Dedifferentiated amniotic fluid mesenchymal stem cell (primary cell): Measurements from ENCODE around the gene CFAP97D1.

Experiments
- DNase-seq: peaks from one replicate; pipeline ENCODE4 v3.0.0-alpha.2; 2016; ENCODE audit errors: extremely low spot score

Gene CFAP97D1

DNA sequence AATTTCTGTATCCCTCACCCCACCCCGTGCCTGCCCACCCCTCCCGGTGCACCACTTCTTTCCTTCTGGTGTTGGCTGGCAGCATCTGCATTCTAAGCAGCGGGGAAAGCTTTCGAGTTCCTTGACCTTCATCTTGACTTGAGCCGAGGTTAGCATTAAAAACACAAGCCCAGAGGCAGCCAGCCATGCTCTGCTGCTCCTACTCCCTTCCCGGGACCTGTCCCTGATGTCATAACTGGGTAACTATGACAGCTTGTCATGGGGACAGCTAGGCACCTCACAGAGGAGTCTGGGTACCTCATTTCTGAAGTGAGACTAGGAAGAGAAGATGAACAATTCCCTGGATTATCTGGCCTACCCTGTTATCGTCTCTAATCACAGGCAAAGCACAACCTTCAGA, at the start of gene CFAP97D1:
Gene CFAP97D1, plus strand, starts transcription at position 301 of the 400 bp plus-strand sequence. Its CDS starts 28 bp downstream, at position 329.
- DNase-seq = no peak

DNA sequence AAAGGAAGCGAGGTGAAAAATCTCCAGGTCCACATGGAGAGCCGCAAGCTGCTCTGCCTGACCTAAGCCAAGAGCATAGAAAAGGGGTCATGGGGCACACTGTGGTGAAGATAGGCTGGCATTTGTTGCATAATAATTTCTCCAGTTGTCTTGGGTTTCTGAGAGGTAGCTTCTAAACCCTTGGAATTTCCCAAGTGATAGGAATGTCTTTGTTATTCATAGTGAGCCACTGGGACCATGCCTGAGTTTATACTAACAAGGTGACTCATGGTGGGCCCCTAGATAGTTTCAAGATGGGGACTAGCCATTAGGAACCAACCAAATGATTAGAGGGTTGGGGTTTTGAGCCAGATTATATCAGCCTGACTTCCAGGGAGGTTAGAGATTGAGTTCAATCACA, 47.3 kb upstream of the CFAP97D1 start:
- no peak for DNase-seq

GRCh38 chr17:43733956-43734355, 46.3 kb upstream of the CFAP97D1 start:
- no peak for DNase-seq

DNA sequence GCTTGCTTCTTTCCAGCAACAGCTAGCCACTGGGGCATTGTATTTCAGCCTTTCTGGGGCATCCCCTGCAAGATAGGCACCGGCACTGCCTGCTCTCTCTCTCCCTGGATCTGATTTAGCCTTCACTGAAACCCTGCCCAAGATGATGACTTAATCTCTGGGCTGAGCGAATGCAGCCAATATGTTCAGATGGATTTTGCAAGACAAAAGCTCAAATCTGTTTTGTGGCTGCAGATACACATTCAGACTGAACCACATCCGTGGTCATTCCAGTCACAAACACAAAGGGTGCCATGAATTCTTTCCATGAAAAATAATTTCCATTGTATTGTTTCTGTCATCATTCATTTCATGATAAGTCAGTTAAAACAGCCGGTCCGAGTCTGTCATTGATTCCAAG, 45.9 kb upstream of the CFAP97D1 start:
- DNase-seq = peak; percentile 67

DNA sequence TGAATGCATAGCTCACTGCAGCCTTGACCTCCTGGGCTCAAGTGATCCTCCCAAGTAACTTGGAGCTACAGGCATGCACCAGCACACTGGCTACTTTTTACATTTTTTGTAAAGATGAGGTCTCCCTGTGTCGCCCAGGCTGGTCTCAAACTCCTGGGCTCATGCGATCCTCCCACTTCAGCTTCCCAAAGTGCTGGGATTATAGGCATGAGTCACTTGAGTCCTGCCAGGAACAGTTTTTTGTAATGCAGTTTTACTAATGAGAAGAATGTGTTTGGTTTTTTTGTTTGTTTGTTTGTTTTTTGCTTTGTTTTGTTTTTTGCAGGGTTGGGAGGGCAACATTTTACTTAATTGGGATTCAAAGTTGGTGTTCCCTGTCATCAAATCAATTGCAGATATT, 43.8 kb upstream of the CFAP97D1 start:
- no peak for DNase-seq

DNA sequence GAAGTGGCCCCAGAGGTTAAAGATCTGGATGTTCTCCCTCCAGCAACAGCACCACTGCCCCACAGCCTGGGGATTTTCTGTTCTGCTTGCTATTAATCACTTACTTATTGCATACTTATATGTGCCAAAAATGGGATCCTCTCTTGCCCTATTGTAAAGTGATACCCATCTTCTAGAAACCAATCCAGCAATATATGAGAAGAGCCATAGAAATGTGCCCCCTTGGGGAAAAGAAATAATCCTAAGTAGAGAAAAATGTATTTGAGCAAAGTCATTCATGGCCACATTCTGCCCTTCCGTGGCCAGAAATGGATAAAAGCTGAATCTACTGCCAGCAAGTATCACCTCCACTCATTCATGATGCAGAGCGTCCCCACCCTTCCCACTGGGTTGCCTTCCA, 42.5 kb upstream of the CFAP97D1 start:
- DNase-seq = no peak

- DNase-seq = no peak
Measured at GRCh38 chr17:43740541-43740940, 39.7 kb upstream of the CFAP97D1 start.

- DNase-seq = no peak
Measured at GRCh38 chr17:43741636-43742035, 38.6 kb upstream of the CFAP97D1 start.

DNA sequence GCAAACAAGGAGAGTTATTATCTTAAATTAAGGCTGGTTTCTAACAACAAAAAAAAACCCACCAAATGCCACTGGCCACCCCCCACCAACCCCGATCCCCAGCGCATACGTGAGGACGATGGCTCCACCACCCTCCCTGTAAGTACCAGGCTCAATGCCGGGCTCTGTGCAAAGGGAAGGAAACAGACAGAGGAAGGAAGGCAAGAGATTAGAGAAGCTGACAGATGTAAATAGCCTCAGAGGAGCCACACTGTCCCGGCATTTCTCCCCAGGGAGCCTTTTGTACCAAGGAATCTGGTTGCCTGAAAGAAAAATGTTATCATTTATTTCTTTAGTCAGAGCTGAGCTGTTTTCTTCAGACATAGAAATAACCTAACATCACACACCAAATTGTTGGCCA, 34.7 kb upstream of the CFAP97D1 start:
- no peak for DNase-seq

DNA sequence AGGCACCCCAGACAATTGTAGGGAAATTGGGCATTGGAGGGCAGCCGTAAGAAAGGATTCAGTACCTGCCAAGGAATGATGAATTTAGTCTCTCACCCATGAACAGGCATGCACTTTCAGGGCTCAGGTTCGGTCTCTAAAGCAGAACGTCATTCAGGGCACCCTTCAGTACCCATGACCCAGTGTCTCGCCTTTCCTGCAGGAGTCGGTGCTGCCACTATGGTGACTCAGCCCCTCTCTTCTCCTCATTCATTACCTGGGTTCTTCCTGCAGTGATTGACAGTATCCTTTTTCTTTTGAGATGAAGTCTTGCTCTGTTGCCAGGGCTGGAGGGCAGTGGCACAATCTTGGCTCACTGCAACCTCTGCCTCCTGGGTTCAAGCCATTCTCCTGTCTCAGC, 30.1 kb upstream of the CFAP97D1 start:
- no peak for DNase-seq

DNA sequence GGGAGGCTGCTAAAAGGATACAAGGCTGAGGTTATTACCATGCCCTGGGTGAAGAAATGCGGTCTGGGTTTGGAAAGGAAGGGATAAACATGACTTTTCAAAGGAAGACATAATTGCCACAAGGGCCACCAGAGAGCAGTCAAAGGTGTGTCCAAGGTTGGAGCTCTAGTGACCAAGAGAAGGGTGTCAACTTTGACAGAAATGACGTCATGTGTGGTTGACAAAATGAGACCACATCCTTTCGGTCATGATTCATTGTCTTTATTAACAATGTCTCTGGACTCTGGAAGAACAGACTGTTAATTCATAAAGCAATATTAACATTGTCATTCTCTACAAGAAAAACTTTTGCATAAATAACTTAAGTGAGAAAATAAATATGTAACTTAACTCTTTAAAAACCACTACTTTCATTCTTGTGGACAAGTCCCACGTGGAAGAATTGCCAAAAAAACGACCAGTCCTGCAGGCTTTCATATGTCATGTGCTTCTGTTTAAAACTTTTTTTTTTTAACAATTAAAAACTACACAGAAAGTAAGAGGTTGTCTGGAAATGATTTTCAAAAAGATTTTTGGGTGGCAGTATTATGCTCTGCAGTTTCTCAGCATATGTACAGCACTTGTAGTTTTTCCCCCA, 26.6 kb upstream of the CFAP97D1 start:
- no peak for DNase-seq

- DNase-seq = no peak
Measured at GRCh38 chr17:43754947-43755346, 25.3 kb upstream of the CFAP97D1 start.

DNA sequence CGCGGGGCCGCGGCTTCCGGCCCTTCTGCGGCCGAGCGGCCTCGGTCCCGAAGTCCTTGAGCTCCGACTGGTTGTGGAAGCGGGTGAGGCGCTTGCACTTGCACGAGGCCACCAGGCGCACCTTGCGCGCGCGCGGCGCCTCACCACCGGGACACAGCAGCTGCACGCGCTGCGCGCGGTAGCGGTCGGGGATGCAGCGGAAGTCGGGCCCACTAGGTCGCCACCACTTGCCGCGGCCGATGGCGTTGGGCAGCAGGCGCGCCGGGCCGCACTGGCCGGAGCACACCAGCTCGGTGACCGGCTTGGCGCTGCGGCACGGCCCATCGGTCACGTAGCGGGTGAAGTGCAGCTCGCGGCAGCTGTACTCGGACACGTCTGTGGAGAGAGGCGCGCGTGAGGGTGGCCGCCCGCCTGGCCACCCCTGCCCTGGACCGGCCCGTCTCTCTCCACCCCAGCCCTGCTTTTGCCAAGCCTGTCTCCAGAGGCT, 24.8 kb upstream of the CFAP97D1 start:
- DNase-seq = no peak

GRCh38 chr17:43756201-43756600, 24.0 kb upstream of the CFAP97D1 start:
- DNase-seq = no peak

DNA sequence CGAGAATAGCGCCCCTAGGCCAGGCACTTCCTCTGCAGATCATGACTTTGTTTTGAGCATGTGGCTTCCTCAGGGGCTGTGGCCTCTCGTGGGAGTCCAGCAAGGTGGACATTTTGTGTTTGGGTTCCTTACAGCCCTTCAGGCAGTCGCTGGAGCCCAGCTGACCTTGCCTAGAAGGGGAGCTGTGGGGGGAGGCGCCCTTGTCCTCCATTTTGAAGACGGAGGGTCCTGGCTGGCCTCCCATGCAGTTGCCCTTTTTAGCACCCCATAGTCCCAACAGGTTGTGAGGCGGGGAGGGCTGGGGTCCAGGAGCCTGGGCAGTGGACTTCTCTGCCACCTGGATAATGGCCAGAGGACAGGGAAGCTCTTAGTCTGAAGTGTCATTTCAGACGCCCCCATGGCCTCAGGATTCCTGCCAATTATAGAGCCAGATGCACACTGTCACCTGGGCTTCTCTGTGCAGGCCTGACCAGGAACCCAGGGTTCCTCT, 23.0 kb upstream of the CFAP97D1 start:
- no peak for DNase-seq

GRCh38 chr17:43758086-43758485, 22.1 kb upstream of the CFAP97D1 start:
- DNase-seq = no peak

GRCh38 chr17:43758497-43759174, 21.6 kb upstream of the CFAP97D1 start, which contains the start of gene SOST:
SOST (minus strand) TSS chr17:43758791; CDS start chr17:43758741, 50 bp downstream.
- no peak for DNase-seq

DNA sequence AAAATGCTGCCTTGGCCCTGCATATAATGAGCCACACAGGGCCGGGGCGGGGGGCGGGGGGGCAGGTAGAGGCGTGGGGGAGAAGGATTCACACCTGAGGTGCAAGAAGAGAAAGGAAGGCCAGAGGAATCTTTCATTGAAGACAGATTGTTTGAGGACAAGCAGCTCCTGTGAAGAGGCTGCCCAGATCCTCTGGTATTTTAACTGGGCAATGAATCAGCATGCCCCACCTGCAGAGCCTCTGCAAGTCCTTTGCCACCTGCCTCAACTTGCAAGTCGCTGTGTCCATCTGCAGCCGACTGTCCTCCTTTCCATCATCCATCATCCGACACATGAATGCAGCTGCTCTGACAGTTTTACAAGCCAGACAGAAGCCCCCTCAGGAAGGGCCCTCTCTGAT, 20.4 kb upstream of the CFAP97D1 start:
- no peak for DNase-seq

DNA sequence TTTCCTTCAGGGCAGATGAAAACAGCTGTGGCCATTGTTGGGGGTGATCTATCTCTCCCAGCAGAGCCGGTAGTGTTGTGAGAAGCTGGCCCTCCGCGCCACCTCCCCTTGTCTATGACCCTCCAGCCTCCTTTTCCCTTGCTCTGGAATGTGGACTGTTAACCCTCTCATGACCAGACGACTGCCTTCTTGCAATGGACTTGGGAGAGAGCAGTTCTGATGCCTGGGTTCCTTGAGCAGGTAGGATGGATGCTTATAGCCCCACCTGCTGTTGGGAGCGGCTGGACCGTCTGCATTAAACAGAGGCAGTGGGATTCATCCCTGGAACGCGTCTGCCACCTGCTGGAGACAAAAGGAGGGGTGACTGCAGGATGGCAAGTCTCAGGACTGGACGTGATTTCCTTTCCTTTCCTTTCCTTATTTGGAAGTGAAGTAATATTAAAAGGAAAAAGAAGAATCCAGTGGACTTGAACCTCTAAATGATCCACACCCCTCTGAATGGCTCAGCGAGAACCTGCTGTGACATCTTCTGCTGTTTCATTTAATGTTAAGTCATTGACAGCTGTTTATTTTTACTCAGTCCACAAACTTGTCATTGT, 19.9 kb upstream of the CFAP97D1 start:
- DNase-seq = peak; percentile 87

- peak; percentile 30 for DNase-seq
Measured at GRCh38 chr17:43766413-43767052, 13.7 kb upstream of the CFAP97D1 start.

GRCh38 chr17:43767053-43767712, 13.1 kb upstream of the CFAP97D1 start:
- DNase-seq = no peak

DNA sequence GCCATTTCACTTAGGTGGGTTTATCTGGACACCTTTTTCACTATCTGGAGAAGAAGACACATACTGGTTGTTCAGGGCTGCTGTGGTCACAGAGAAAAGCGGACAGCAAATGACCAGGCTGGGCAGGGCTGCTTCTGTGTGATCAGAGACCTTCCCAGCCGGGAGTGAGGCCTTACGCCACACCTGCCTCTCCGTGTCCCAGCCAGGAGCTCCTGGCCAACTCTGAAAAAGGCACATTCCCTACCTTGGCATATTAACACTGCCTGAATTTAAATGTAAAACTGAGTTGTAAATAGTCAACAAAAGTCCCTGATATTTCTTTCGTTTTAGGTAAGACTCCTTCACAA, 12.5 kb upstream of the CFAP97D1 start:
- no peak for DNase-seq
